Natural killer cell (primary cell): ENCODE measurements around the gene RNF130. TPM values are rescaled to one million over a fixed set of nuclear protein-coding genes. Genes with fewer than 3 reads are reported as not detected.

ENCODE experiments used
- ATAC-seq, 3 donors: fragments of 150-1000 bp in 2 of 3; fragments of 200-7000 bp in 1 of 3; cut with Tn5 transposase; 1 replicate in 1 of 3; 2 replicates in 2 of 3; pipeline ENCODE4 v1.10.0; 2021; ENCODE audit warnings: mild to moderate bottlenecking in 2 of 3, moderate library complexity in 2 of 3
- DNase-seq, 2 donors: peaks; one replicate each; pipeline versions ENCODE4 v3.0.0 to v3.0.0-alpha.2; 2013 to 2021; ENCODE audit warnings: mixed read lengths in 1 of 2
- H3K27ac ChIP-seq: one replicate; pipeline ENCODE4 v1.5.1; 2013; ENCODE audit warnings: mild to moderate bottlenecking, low read length
- H3K27me3 ChIP-seq: one replicate; pipeline ENCODE4 v1.6.1; 2013; ENCODE audit warnings: low read length; ENCODE audit not compliant: control insufficient read depth, insufficient read depth
- H3K36me3 ChIP-seq: one replicate; pipeline ENCODE4 v1.6.1; 2013; ENCODE audit warnings: low read length; ENCODE audit not compliant: control insufficient read depth, insufficient read depth
- H3K4me1 ChIP-seq: one replicate; pipeline ENCODE4 v1.6.1; 2013; ENCODE audit warnings: low read length; ENCODE audit not compliant: control insufficient read depth, insufficient read depth
- H3K4me3 ChIP-seq: one replicate; pipeline ENCODE4 v1.5.1; 2013; ENCODE audit warnings: low read length
- H3K9me3 ChIP-seq: one replicate; pipeline ENCODE4 v1.6.1; 2013; ENCODE audit warnings: low read length; ENCODE audit not compliant: control insufficient read depth, insufficient read depth
- H3K27ac Mint-ChIP-seq, 2 donors: one replicate each; pipeline ENCODE4 v1.8.0; 2022; ENCODE audit warnings: mild to moderate bottlenecking in 2 of 2, mixed read lengths in 2 of 2, moderate library complexity in 1 of 2
- H3K27me3 Mint-ChIP-seq, 2 donors: one replicate each; pipeline ENCODE4 v1.8.0; 2022; ENCODE audit warnings: low read depth in 2 of 2, mixed read lengths in 2 of 2
- H3K36me3 Mint-ChIP-seq: one replicate; pipeline ENCODE4 v1.8.0; 2022; ENCODE audit warnings: mixed read lengths
- H3K4me1 Mint-ChIP-seq, 2 donors: one replicate each; pipeline ENCODE4 v1.8.0; 2022; ENCODE audit warnings: mixed read lengths in 2 of 2
- H3K4me3 Mint-ChIP-seq: one replicate; pipeline ENCODE4 v1.8.0; 2022; ENCODE audit warnings: mild to moderate bottlenecking, moderate library complexity, mixed read lengths
- H3K9me3 Mint-ChIP-seq, 2 donors: one replicate each; pipeline ENCODE4 v1.8.0; 2022; ENCODE audit warnings: mixed read lengths in 2 of 2
- CTCF ChIP-seq: fragments of 200-600 bp; IDR thresholded peaks from one replicate; pipeline ENCODE4 v1.8.0; 2022; ENCODE audit warnings: antibody characterized with exemption
- WGBS: methylation state at CpG from one replicate; pipeline ENCODE4 v1.1.7; 2013; ENCODE audit warnings: missing lambda C conversion rate; ENCODE audit not compliant: insufficient coverage; 5-methylcytosine and 5-hydroxymethylcytosine counted together
- intact Hi-C: fragments of 100-400 bp; cut with micrococcal nuclease; formaldehyde crosslinking; loops from one replicate; pipeline ENCODE4 v1.14.2; 2022
- total RNA-seq, 4 donors: library from RNA; stranded (reverse); fragments of 120-200 nt in 1 of 4; gene quantifications; one replicate each; pipeline versions ENCODE4 v1.2.3 to v1.2.4, GENCODE V29; 2013 to 2022

The RNF130 gene
- total RNA-seq, 3 donors from 2014 or later (not counting 1 experiment from before 2014, with no cell fraction given) = 24.4 to 35.0 (median 25.5) TPM

DNA sequence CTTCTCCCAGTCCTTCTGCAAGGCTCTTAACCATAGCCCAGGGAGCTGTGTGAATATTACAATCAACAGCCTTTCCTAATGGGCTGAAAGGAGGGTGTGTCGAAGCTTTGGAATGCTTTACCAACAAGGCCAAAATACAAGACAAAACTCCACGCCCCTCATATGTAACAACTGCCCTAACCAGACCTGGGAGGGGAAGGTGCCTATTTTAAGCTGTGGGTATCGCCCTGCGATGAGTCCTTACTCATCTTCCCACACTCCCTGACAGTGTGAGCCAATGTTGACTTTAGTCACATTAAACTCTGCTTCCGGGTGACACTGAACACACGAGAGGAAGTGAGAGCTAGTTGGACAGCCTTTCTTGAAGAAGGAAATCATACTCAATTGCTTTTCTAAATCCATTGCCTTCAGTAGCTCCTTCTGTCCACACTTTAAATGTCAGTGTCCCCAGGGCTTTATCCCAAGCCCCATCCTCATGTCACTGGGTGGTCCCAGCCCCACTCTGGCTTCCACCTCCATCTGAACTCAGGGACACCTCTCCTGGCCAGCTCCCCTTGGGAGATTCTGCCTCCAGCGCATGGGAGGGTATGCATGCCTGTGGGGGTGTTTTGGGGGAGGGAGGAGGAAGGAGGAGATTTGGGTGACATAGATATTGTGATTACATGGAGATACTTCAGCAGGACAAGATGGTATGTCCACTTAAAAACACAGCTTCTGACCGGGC, 157.4 kb downstream of the RNF130 start:
- intact Hi-C loops = no loop called here
- peak; percentile 59 to 86 (median 68) for ATAC-seq
- no peaks in the 10 kb centered on the region for H3K9me3 Mint-ChIP-seq

DNA sequence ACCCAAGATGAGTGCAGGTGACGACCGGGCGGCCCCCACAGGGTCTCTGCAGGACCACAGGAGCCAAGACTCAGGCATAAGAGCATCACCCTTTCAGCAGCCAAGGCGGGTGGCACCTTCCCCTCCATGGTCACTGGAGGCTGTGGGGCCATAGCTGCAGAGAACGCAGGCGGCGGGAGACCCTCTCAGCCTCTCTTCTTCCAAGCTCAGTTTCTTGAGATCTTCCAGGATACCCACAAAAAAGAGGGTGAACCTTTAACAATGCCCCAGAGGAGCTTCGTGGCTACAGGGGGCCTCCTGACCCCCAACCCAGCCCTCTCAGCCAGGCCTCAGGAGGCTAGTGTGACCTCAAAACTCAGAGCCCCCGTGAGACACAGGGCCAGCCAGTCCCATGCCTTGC, 158.1 kb downstream of the RNF130 start:
- Histone ChIP-seq H3K36me3 (no peaks in the 10 kb centered on the region), H3K27me3 (no peaks in the 10 kb centered on the region), H3K27ac (peak overlapping the region; percentile 19), H3K4me1 (peaks cover 27% of the 10 kb centered on the region), H3K9me3 (no peaks in the 10 kb centered on the region), H3K4me3 (no peak overlapping the region)
- Mint-ChIP-seq H3K9me3 (no peaks in the 10 kb centered on the region), H3K27ac (no peak overlapping the region), H3K4me3 (no peak overlapping the region), H3K27me3 (peaks cover 0 to 4% of the 10 kb centered on the region in 2 donors), H3K36me3 (no peaks in the 10 kb centered on the region), H3K4me1 (peaks cover 0 to 18% of the 10 kb centered on the region in 2 donors)
- 90% methylated on average over 9 of the region's 9 CpGs for WGBS
- no peak for TF ChIP-seq CTCF
- ATAC-seq (no peak), DNase-seq (no peak)
- intact Hi-C loops = no loop called here

More for the DNA sequence above, 157.4 kb downstream of the RNF130 start:
- Histone ChIP-seq H3K36me3 (no peaks in the 10 kb centered on the region), H3K4me3 (no peak overlapping the region), H3K4me1 (peaks cover 22% of the 10 kb centered on the region), H3K27ac (peak overlapping the region; percentile 19), H3K9me3 (no peaks in the 10 kb centered on the region), H3K27me3 (no peaks in the 10 kb centered on the region)
- TF ChIP-seq CTCF = no peak
- Mint-ChIP-seq H3K4me1 (peaks cover 0 to 12% of the 10 kb centered on the region in 2 donors), H3K4me3 (no peak overlapping the region), H3K27ac (peak overlapping the region in 1 of 2 donors; percentile 59), H3K27me3 (peaks cover 0 to 4% of the 10 kb centered on the region in 2 donors), H3K36me3 (no peaks in the 10 kb centered on the region)
- peak in 1 of 2 donors; percentile 19 for DNase-seq
- 65% methylated on average over 7 of the region's 8 CpGs for WGBS

- no peak for DNase-seq
- no peaks in the 10 kb centered on the region for H3K36me3 Mint-ChIP-seq
- H3K4me3 Mint-ChIP-seq = no peak overlapping the region
- Histone ChIP-seq H3K36me3 (no peaks in the 10 kb centered on the region), H3K27ac (no peak overlapping the region), H3K4me1 (peaks cover 32% of the 10 kb centered on the region), H3K4me3 (no peak overlapping the region), H3K9me3 (no peaks in the 10 kb centered on the region), H3K27me3 (no peaks in the 10 kb centered on the region)
- peaks cover 0 to 18% of the 10 kb centered on the region in 2 donors for H3K4me1 Mint-ChIP-seq
- 81% methylated on average over 17 of the region's 19 CpGs for WGBS
- H3K27me3 Mint-ChIP-seq = no peaks in the 10 kb centered on the region
- no peaks in the 10 kb centered on the region for H3K9me3 Mint-ChIP-seq
- ATAC-seq = no peak
- no peak for TF ChIP-seq CTCF
- no peak overlapping the region for H3K27ac Mint-ChIP-seq
- intact Hi-C loops = no loop called here
Observed at GRCh38 chr5:179912951-179913350, 158.6 kb downstream of the RNF130 start.

- ATAC-seq (no peak), DNase-seq (no peak)
- no peaks in the 10 kb centered on the region for H3K36me3 ChIP-seq
- WGBS = 82% methylated on average over 6 of the region's 7 CpGs
- H3K9me3 ChIP-seq = no peaks in the 10 kb centered on the region
- no peaks in the 10 kb centered on the region for H3K36me3 Mint-ChIP-seq
- H3K4me3 Mint-ChIP-seq = no peak overlapping the region
- no peak for TF ChIP-seq CTCF
- no peaks in the 10 kb centered on the region for H3K9me3 Mint-ChIP-seq
- H3K27me3 ChIP-seq = no peaks in the 10 kb centered on the region
- no peak overlapping the region for H3K27ac Mint-ChIP-seq
- peaks cover 28% of the 10 kb centered on the region for H3K4me1 ChIP-seq
- no peak overlapping the region for H3K4me3 ChIP-seq
- intact Hi-C loops = no loop called here
- H3K4me1 Mint-ChIP-seq = peaks cover 0 to 17% of the 10 kb centered on the region in 2 donors
- no peak overlapping the region for H3K27ac ChIP-seq
- no peaks in the 10 kb centered on the region for H3K27me3 Mint-ChIP-seq
Observed at GRCh38 chr5:179912386-179912785, 159.2 kb downstream of the RNF130 start.
